Panc1 (cell line): ENCODE data around the gene ZDHHC20. TPM values are rescaled to one million over a fixed set of nuclear protein-coding genes. Genes with fewer than 3 reads are reported as not detected.

Experiments used
- ATAC-seq: fragments of 200-7000 bp; cut with Tn5 transposase; 2 replicates; pipeline ENCODE4 v1.9.1; 2020; ENCODE audit warnings: mild to moderate bottlenecking, moderate library complexity
- BruUV-seq: library from RNA; stranded (reverse); fragments of 400-500 nt; replicated peaks from 2 replicates; lab custom pipeline; 2021; lab: Mats Ljungman, UMichigan
- CTCF ChIA-PET: fragments of 300-600 bp; sonication (Branson Sonifier 250); formaldehyde crosslinking; loops from one replicate; lab custom pipeline; 2022; ENCODE audit warnings: antibody characterized with exemption; lab: Charles Lee
- POLR2A ChIA-PET: fragments of 300-600 bp; sonication (Branson Sonifier 250); formaldehyde crosslinking; loops from one replicate; lab custom pipeline; 2022; ENCODE audit warnings: antibody characterized with exemption; lab: Charles Lee
- DNase-seq: peaks from one replicate; pipeline ENCODE4 v3.0.0-alpha.2; 2010; ENCODE audit warnings: low read depth, low spot score
- H3K27ac ChIP-seq: 2 replicates; pipeline ENCODE4 v1.5.1; 2011; ENCODE audit warnings: mild to moderate bottlenecking, low read length, inconsistent platforms
- H3K27me3 ChIP-seq: fragments of 200-500 bp; sonication (Bioruptor generic); 2 replicates; pipeline ENCODE4 v1.6.0; 2014; ENCODE audit warnings: low read length, inconsistent platforms; ENCODE audit not compliant: control insufficient read depth, insufficient read depth
- H3K36me3 ChIP-seq: fragments of 200-500 bp; sonication (Bioruptor generic); 2 replicates; pipeline ENCODE4 v1.5.1; 2014; ENCODE audit warnings: inconsistent platforms, mild to moderate bottlenecking, low read length, moderate library complexity; ENCODE audit not compliant: control insufficient read depth, insufficient read depth
- H3K4me1 ChIP-seq: 2 replicates; pipeline ENCODE4 v1.5.1; 2011; ENCODE audit warnings: inconsistent platforms, mild to moderate bottlenecking, low read length, moderate library complexity; ENCODE audit not compliant: control insufficient read depth, insufficient read depth
- H3K4me3 ChIP-seq, 2 experiments: 2 replicates each; pipeline ENCODE4 v1.5.1; 2011 to 2012; ENCODE audit warnings: low read depth in 2 of 2, low read length in 2 of 2, mild to moderate bottlenecking in 2 of 2, inconsistent platforms in 1 of 2, moderate library complexity in 1 of 2
- H3K9me3 ChIP-seq: fragments of 200-500 bp; sonication (Bioruptor generic); 2 replicates; pipeline ENCODE4 v1.5.1; 2014; ENCODE audit warnings: low read depth, mild to moderate bottlenecking, inconsistent platforms, low read length, moderate library complexity; ENCODE audit not compliant: control insufficient read depth, insufficient read depth
- CTCF ChIP-seq: fragments of 450-650 bp; IDR thresholded peaks from 2 replicates; pipeline ENCODE4 v1.5.1; 2017; ENCODE audit warnings: mild to moderate bottlenecking
- POLR2AphosphoS5 ChIP-seq: IDR thresholded peaks from 2 replicates; pipeline ENCODE4 v1.6.1; 2012; ENCODE audit warnings: mild to moderate bottlenecking, low read depth, low read length, moderate library complexity
- REST ChIP-seq, 2 experiments: IDR thresholded peaks; 2 replicates each; pipeline ENCODE4 v1.6.1; 2011 to 2012; ENCODE audit warnings: low read depth in 2 of 2, control low read depth in 1 of 2, low read length in 1 of 2, mild to moderate bottlenecking in 1 of 2, moderate library complexity in 1 of 2; ENCODE audit not compliant: insufficient read depth in 1 of 2
- SIN3A ChIP-seq: IDR thresholded peaks from 2 replicates; pipeline ENCODE4 v1.6.1; 2012; ENCODE audit warnings: low read depth, mild to moderate bottlenecking, low read length, moderate library complexity, borderline replicate concordance; ENCODE audit not compliant: insufficient read depth
- TCF7L2 ChIP-seq: IDR thresholded peaks from 2 replicates; pipeline ENCODE4 v1.6.1; 2011; ENCODE audit warnings: mild to moderate bottlenecking, low read depth, low read length, inconsistent platforms
- in situ Hi-C: cut with HindIII; loops from 2 replicates; pipeline ENCODE4 v1.10.0; 2016; ENCODE audit warnings: low sequenced_read_pairs, low pct_unique_long_range_greater_than_20kb
- intact Hi-C: fragments of 100-400 bp; cut with micrococcal nuclease; formaldehyde crosslinking; loops from one replicate; pipeline ENCODE4 v1.10.0; 2022; ENCODE audit not compliant: unreplicated experiment
- total RNA-seq: library from RNA; stranded (reverse); gene quantifications from one replicate; pipeline ENCODE4 v1.2.1, GENCODE V29; 2021; ENCODE audit not compliant: unreplicated experiment

The ZDHHC20 gene
- total RNA-seq, 1 experiment from 2014 or later, result 38.7 TPM

GRCh38 chr13:21355304-21355703, 103.8 kb downstream of the ZDHHC20 start:
- no TSS peak for BruUV-seq
- TF ChIP-seq REST (IDR thresholded peaks at IDR 0.05; ENCODE audit: insufficient read depth in 1 of 2, low read depth in 2 of 2, low read length in 1 of 2), result no peak
- no peak for TF ChIP-seq CTCF
- TF ChIP-seq TCF7L2, result no peak
- Histone ChIP-seq H3K27ac (no peak overlapping the region), H3K4me1 (no peaks in the 10 kb centered on the region), H3K36me3 (no peaks in the 10 kb centered on the region), H3K9me3 (no peaks in the 10 kb centered on the region), H3K4me3 (no peak overlapping the region), H3K27me3 (no peaks in the 10 kb centered on the region)
- in situ Hi-C loops, result no loop called here
- intact Hi-C loops, result no loop called here
- ATAC-seq (no peak), DNase-seq (no peak)
- ChIA-PET POLR2A (no interaction called here), CTCF (no interaction called here)

- no peaks in the 10 kb centered on the region for H3K4me1 ChIP-seq
- intact Hi-C loops (no loop called here), in situ Hi-C loops (no loop called here)
- ChIA-PET CTCF (no interaction called here), POLR2A (no interaction called here)
- TF ChIP-seq POLR2AphosphoS5 (no peak), REST (IDR thresholded peaks at IDR 0.05; ENCODE audit: insufficient read depth in 1 of 2, low read depth in 2 of 2, low read length in 1 of 2) (no peak), TCF7L2 (no peak), SIN3A (no peak), CTCF (no peak)
- no peak overlapping the region for H3K27ac ChIP-seq
- no peak overlapping the region for H3K4me3 ChIP-seq
- no peaks in the 10 kb centered on the region for H3K36me3 ChIP-seq
- no peaks in the 10 kb centered on the region for H3K9me3 ChIP-seq
- ATAC-seq (no peak), DNase-seq (no peak)
- no peaks in the 10 kb centered on the region for H3K27me3 ChIP-seq
- BruUV-seq, result no TSS peak
Measured at GRCh38 chr13:21354721-21355120, 104.4 kb downstream of the ZDHHC20 start.
